Astrocyte of the spinal cord (primary cell): Measurements from ENCODE around the gene COL26A1.

Source experiments
- DNase-seq: peaks from one replicate; pipeline ENCODE4 v3.0.0; 2011; ENCODE audit warnings: low read depth, low spot score
- H3K4me3 ChIP-seq: 2 replicates; pipeline ENCODE4 v1.5.1; 2011; ENCODE audit warnings: low read depth, mild to moderate bottlenecking, low read length, moderate library complexity
- CTCF ChIP-seq: IDR thresholded peaks from 2 replicates; pipeline ENCODE4 v1.5.1; 2012; ENCODE audit warnings: low read depth, mild to moderate bottlenecking, low read length, inconsistent platforms
- in situ Hi-C: cut with HindIII; loops from 2 replicates; pipeline ENCODE4 v1.10.0; 2017; ENCODE audit warnings: low sequenced_read_pairs

COL26A1 gene

GRCh38 chr7:101546308-101546936 lies 183.7 kb downstream of the COL26A1 start:
- no peak for TF ChIP-seq CTCF
- in situ Hi-C loops, result no loop called here
- DNase-seq, result no peak
- H3K4me3 ChIP-seq, result no peak overlapping the region

- no peak for TF ChIP-seq CTCF
- in situ Hi-C loops, result no loop called here
- DNase-seq, result no peak
- H3K4me3 ChIP-seq, result no peak overlapping the region
These were observed 184.6 kb downstream of the COL26A1 start for GRCh38 chr7:101547022-101547915.

GRCh38 chr7:101547916-101548661 lies 185.4 kb downstream of the COL26A1 start:
- DNase-seq, result no peak
- H3K4me3 ChIP-seq, result no peak overlapping the region
- in situ Hi-C loops, result no loop called here
- no peak for TF ChIP-seq CTCF

GRCh38 chr7:101549734-101550133 lies 187.1 kb downstream of the COL26A1 start:
- no peak overlapping the region for H3K4me3 ChIP-seq
- DNase-seq, result no peak
- in situ Hi-C loops, result no loop called here
- TF ChIP-seq CTCF, result no peak

GRCh38 chr7:101550641-101551541 lies 188.2 kb downstream of the COL26A1 start:
- TF ChIP-seq CTCF, result no peak
- H3K4me3 ChIP-seq, result no peak overlapping the region
- DNase-seq, result no peak
- in situ Hi-C loops, result no loop called here
